Osteoblast (primary cell): Measurements from ENCODE around the gene GCDH. TPM values are rescaled to one million over a fixed set of nuclear protein-coding genes. Genes with fewer than 3 reads are reported as not detected.
"Not testable (repeated sequence)": the region's sequence is repeated elsewhere in the genome, so short reads cannot be mapped to it uniquely, and the experiment has no call there.

Experiments used
- DNase-seq: peaks from one replicate; pipeline ENCODE4 v3.0.0; 2011; ENCODE audit warnings: low spot score, mixed read lengths; ENCODE audit not compliant: insufficient read length; ENCODE audit errors: missing footprints
- H2AFZ ChIP-seq: 2 replicates; pipeline ENCODE4 v1.6.0; 2011; ENCODE audit warnings: mild to moderate bottlenecking, low read length
- H3K27ac ChIP-seq: 2 replicates; pipeline ENCODE4 v1.5.1; 2011; ENCODE audit warnings: mild to moderate bottlenecking, low read depth, low read length, moderate library complexity
- H3K27me3 ChIP-seq: 2 replicates; pipeline ENCODE4 v1.6.0; 2012; ENCODE audit warnings: mild to moderate bottlenecking, control low read depth, inconsistent platforms, low read length, moderate library complexity; ENCODE audit not compliant: insufficient read depth
- H3K36me3 ChIP-seq: 2 replicates; pipeline ENCODE4 v1.5.1; 2011; ENCODE audit warnings: mild to moderate bottlenecking, low read length, control low read depth, moderate library complexity; ENCODE audit not compliant: insufficient read depth
- H3K4me1 ChIP-seq: 2 replicates; pipeline ENCODE4 v1.5.1; 2011; ENCODE audit warnings: mild to moderate bottlenecking, low read length, control low read depth, moderate library complexity; ENCODE audit not compliant: insufficient read depth
- H3K4me2 ChIP-seq: 2 replicates; pipeline ENCODE4 v1.6.0; 2011; ENCODE audit warnings: mild to moderate bottlenecking, low read length; ENCODE audit not compliant: insufficient read depth
- H3K4me3 ChIP-seq: fragments of 200-600 bp; sonication (generic); 3 replicates; pipeline ENCODE4 v1.5.1; 2012; ENCODE audit warnings: mild to moderate bottlenecking, low read length, inconsistent platforms; ENCODE audit not compliant: insufficient read depth
- H3K79me2 ChIP-seq: 2 replicates; pipeline ENCODE4 v1.6.0; 2012; ENCODE audit warnings: mild to moderate bottlenecking, low read length, control low read depth, inconsistent platforms; ENCODE audit not compliant: insufficient read depth
- H3K9me3 ChIP-seq: 2 replicates; pipeline ENCODE4 v1.5.1; 2011; ENCODE audit warnings: low read depth, low read length, control low read depth
- H4K20me1 ChIP-seq: 2 replicates; pipeline ENCODE4 v1.6.0; 2012; ENCODE audit warnings: mild to moderate bottlenecking, low read length, control low read depth; ENCODE audit not compliant: insufficient read depth
- CTCF ChIP-seq: IDR thresholded peaks from 2 replicates; pipeline ENCODE4 v1.5.1; 2011; ENCODE audit warnings: mild to moderate bottlenecking, low read depth, low read length, moderate library complexity; ENCODE audit errors: extremely low read depth
- total RNA-seq: library from RNA; depleted of rRNA; stranded (reverse); fragments of >200 nt; gene quantifications from 2 replicates; pipeline ENCODE4 v1.2.3, GENCODE V29; 2012

The GCDH gene
- total RNA-seq, 1 donor, result 31.1 TPM

GRCh38 chr19:12888006-12888603 lies 2.9 kb upstream of the GCDH start:
- no peak overlapping the region for H2AFZ ChIP-seq
- H3K36me3 ChIP-seq, result no peaks in the 10 kb centered on the region
- H3K79me2 ChIP-seq, result peaks cover 10% of the 10 kb centered on the region
- H4K20me1 ChIP-seq, result peaks cover 2% of the 10 kb centered on the region
- H3K4me3 ChIP-seq, result no peak overlapping the region
- H3K27me3 ChIP-seq, result peaks cover 26% of the 10 kb centered on the region
- no peak overlapping the region for H3K4me2 ChIP-seq
- no peak overlapping the region for H3K27ac ChIP-seq
- TF ChIP-seq CTCF, result no peak
- H3K9me3 ChIP-seq, result peaks cover 9% of the 10 kb centered on the region
- H3K4me1 ChIP-seq, result peaks cover 13% of the 10 kb centered on the region
- DNase-seq, result peak; percentile 65

GRCh38 chr19:12890299-12890786 lies 617 bp upstream of the GCDH start:
- DNase-seq, H3K27ac ChIP-seq, H3K9me3 ChIP-seq, H4K20me1 ChIP-seq, H3K36me3 ChIP-seq: not testable (repeated sequence)
- Histone ChIP-seq H3K4me1 (peaks cover 13% of the 10 kb centered on the region), H3K4me2 (peak overlapping the region; percentile 98), H2AFZ (peak overlapping the region; percentile 66), H3K79me2 (peaks cover 10% of the 10 kb centered on the region), H3K27me3 (peaks cover 12% of the 10 kb centered on the region), H3K4me3 (peak overlapping the region; percentile 92)

DNA sequence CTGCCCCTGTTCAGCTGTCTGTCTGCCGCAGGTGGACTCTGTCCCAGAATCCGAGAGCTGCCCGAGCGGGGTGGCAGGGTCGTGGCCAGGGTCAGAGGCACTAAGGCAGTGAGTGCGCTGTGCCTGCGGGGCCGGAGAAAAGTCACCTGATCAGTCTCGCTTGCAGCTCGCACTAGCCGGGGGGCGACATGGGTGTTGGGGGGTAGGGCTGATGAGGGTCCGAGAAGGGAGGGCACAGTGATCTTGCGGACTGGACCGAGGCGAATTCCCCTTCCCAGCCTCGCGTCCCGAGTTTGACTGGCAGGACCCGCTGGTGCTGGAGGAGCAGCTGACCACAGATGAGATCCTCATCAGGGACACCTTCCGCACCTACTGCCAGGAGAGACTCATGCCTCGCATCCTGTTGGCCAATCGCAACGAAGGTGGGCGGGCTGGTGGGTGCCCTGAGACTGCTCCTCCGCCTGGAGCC lies 627 bp downstream of the GCDH start:
- Histone ChIP-seq H3K79me2 (peaks cover 10% of the 10 kb centered on the region), H3K27ac (peak overlapping the region; percentile 65), H2AFZ (peak overlapping the region; percentile 96), H3K36me3 (peaks cover 17% of the 10 kb centered on the region), H3K4me3 (peak overlapping the region; percentile 92), H3K9me3 (no peaks in the 10 kb centered on the region), H3K4me1 (peaks cover 13% of the 10 kb centered on the region), H3K27me3 (peaks cover 8% of the 10 kb centered on the region), H4K20me1 (peaks cover 2% of the 10 kb centered on the region), H3K4me2 (peak overlapping the region; percentile 98)
- peak; percentile 59 for DNase-seq
- TF ChIP-seq CTCF, result no peak

GRCh38 chr19:12893582-12893981 lies 2.6 kb downstream of the GCDH start:
- Histone ChIP-seq H3K79me2 (peaks cover 10% of the 10 kb centered on the region), H2AFZ (no peak overlapping the region), H4K20me1 (peaks cover 2% of the 10 kb centered on the region), H3K4me3 (no peak overlapping the region), H3K36me3 (peaks cover 19% of the 10 kb centered on the region), H3K4me1 (peaks cover 13% of the 10 kb centered on the region), H3K27ac (no peak overlapping the region), H3K27me3 (no peaks in the 10 kb centered on the region), H3K9me3 (no peaks in the 10 kb centered on the region), H3K4me2 (no peak overlapping the region)
- TF ChIP-seq CTCF, result no peak
- DNase-seq, result no peak
